SK-N-SH (cell line): Measurements from ENCODE around the gene STK32C. TPM values are rescaled to one million over a fixed set of nuclear protein-coding genes. Genes with fewer than 3 reads are reported as not detected.

Source experiments
- CTCF ChIA-PET: fragments of 300-600, 350-600 bp; formaldehyde crosslinking; extraction: SDS; loops from one replicate; lab custom pipeline; 2021; lab: Yijun Ruan, JAX
- POLR2A ChIA-PET: fragments of 350-600 bp; sonication (Branson Sonifier 250); formaldehyde crosslinking; extraction: SDS; loops from one replicate; lab custom pipeline; 2020; ENCODE audit warnings: antibody characterized with exemption, inconsistent platforms; lab: Yijun Ruan, JAX
- DNase-seq: peaks from one replicate; pipeline ENCODE4 v3.0.0; 2012
- H2AFZ ChIP-seq: fragments of 200-600 bp; sonication (generic); 2 replicates; pipeline ENCODE4 v1.8.1; 2016; ENCODE audit warnings: antibody characterized with exemption, mild to moderate bottlenecking, low read depth
- H3F3A ChIP-seq: fragments of 200-600 bp; sonication (generic); replicated peaks from 2 replicates; pipeline ENCODE3; 2016; ENCODE audit warnings: antibody characterized with exemption, mild to moderate bottlenecking; ENCODE audit not compliant: insufficient read depth
- H3K27ac ChIP-seq, 2 experiments: fragments of 200-500 bp in 1 of 2; fragments of 200-600 bp in 1 of 2; sonication (Bioruptor generic) in 1 of 2; sonication (generic), shearing (Covaris generic) in 1 of 2; 2 replicates each; pipeline versions ENCODE4 v1.5.1 to v1.6.1; 2014 to 2016; ENCODE audit warnings: low read depth in 2 of 2, inconsistent platforms in 1 of 2, low read length in 1 of 2, mild to moderate bottlenecking in 1 of 2, mixed read lengths in 1 of 2
- H3K27me3 ChIP-seq: fragments of 200-600 bp; sonication (generic), shearing (Covaris generic); 2 replicates; pipeline ENCODE4 v1.6.1; 2016; ENCODE audit warnings: mixed run types; ENCODE audit not compliant: insufficient read depth
- H3K36me3 ChIP-seq, 2 experiments: fragments of 200-500 bp in 1 of 2; fragments of 200-600 bp in 1 of 2; sonication (Bioruptor generic) in 1 of 2; sonication (generic) in 1 of 2; replicated peaks in 1 of 2; 2 replicates each; pipeline versions ENCODE3 to v1.5.1; 2014 to 2016; ENCODE audit warnings: low read length in 1 of 2, mild to moderate bottlenecking in 1 of 2; ENCODE audit not compliant: insufficient read depth in 2 of 2, control insufficient read depth in 1 of 2
- H3K4me1 ChIP-seq, 2 experiments: fragments of 200-500 bp in 1 of 2; fragments of 200-600 bp in 1 of 2; sonication (Bioruptor generic) in 1 of 2; sonication (generic), shearing (Covaris generic) in 1 of 2; 2 replicates each; pipeline versions ENCODE4 v1.5.1 to v1.6.1; 2014 to 2016; ENCODE audit warnings: low read depth in 1 of 2, low read length in 1 of 2, mixed run types in 1 of 2; ENCODE audit not compliant: insufficient read depth in 2 of 2, control insufficient read depth in 1 of 2
- H3K4me2 ChIP-seq: fragments of 200-600 bp; sonication (generic), shearing (Covaris generic); 2 replicates; pipeline ENCODE4 v1.6.1; 2017; ENCODE audit warnings: mixed run types
- H3K4me3 ChIP-seq, 2 experiments: fragments of 200-500 bp in 1 of 2; fragments of 200-600 bp in 1 of 2; sonication (Bioruptor generic) in 1 of 2; sonication (generic), shearing (Covaris generic) in 1 of 2; 2 replicates each; pipeline versions ENCODE4 v1.5.1 to v1.8.1; 2014 to 2016; ENCODE audit warnings: low read depth in 2 of 2, inconsistent platforms in 1 of 2, low read length in 1 of 2, mild to moderate bottlenecking in 1 of 2, mixed read lengths in 1 of 2, moderate library complexity in 1 of 2
- H3K79me2 ChIP-seq: fragments of 200-600 bp; sonication (generic); 2 replicates; pipeline ENCODE4 v1.8.1; 2017; ENCODE audit warnings: mild to moderate bottlenecking; ENCODE audit not compliant: insufficient read depth
- H3K9ac ChIP-seq: fragments of 200-600 bp; sonication (generic); 2 replicates; pipeline ENCODE4 v1.6.1; 2017; ENCODE audit warnings: mixed run types
- H3K9me2 ChIP-seq: fragments of 200-600 bp; sonication (generic); 2 replicates; pipeline ENCODE4 v1.6.1; 2017; ENCODE audit warnings: mixed run types
- H3K9me3 ChIP-seq: fragments of 200-600 bp; sonication (generic); 2 replicates; pipeline ENCODE4 v1.6.1; 2017; ENCODE audit warnings: mixed run types, mild to moderate bottlenecking, moderate library complexity
- H4K20me1 ChIP-seq: fragments of 200-600 bp; sonication (generic); 2 replicates; pipeline ENCODE4 v1.6.1; 2017; ENCODE audit warnings: mild to moderate bottlenecking, mixed run types; ENCODE audit not compliant: insufficient read depth
- ELF1 ChIP-seq: IDR thresholded peaks from 2 replicates; pipeline ENCODE4 v1.4.0; 2012
- EP300 ChIP-seq, 2 experiments: IDR thresholded peaks; 2 replicates each; pipeline versions ENCODE4 v1.4.0 to v1.6.1; 2012; ENCODE audit warnings: borderline replicate concordance in 1 of 2, low read depth in 1 of 2, low read length in 1 of 2
- GABPA ChIP-seq: IDR thresholded peaks from 2 replicates; pipeline ENCODE4 v1.4.0; 2012; ENCODE audit warnings: low read depth, mild to moderate bottlenecking
- MXI1 ChIP-seq: IDR thresholded peaks from 2 replicates; pipeline ENCODE4 v1.6.1; 2012; ENCODE audit warnings: mild to moderate bottlenecking, low read depth, low read length, improper control_type of control experiment
- NFIC ChIP-seq: IDR thresholded peaks from 2 replicates; pipeline ENCODE4 v1.4.0; 2012; ENCODE audit warnings: borderline replicate concordance
- POLR2AphosphoS5 ChIP-seq: IDR thresholded peaks from 2 replicates; pipeline ENCODE4 v1.6.1; 2012; ENCODE audit warnings: low read depth, low read length
- RAD21 ChIP-seq: IDR thresholded peaks from 2 replicates; pipeline ENCODE4 v1.6.1; 2012; ENCODE audit warnings: mild to moderate bottlenecking, low read length
- RCOR1 ChIP-seq: fragments of 150-350 bp; IDR thresholded peaks from 2 replicates; pipeline ENCODE4 v1.6.1; 2017; ENCODE audit warnings: antibody characterized with exemption, low read length
- RFX5 ChIP-seq: IDR thresholded peaks from 2 replicates; pipeline ENCODE4 v1.6.1; 2012; ENCODE audit warnings: mild to moderate bottlenecking, improper control_type of control experiment, low read length
- RXRA ChIP-seq: IDR thresholded peaks from 2 replicates; pipeline ENCODE4 v1.4.0; 2012; ENCODE audit warnings: low read depth, mild to moderate bottlenecking, borderline replicate concordance
- SMC3 ChIP-seq: IDR thresholded peaks from 2 replicates; pipeline ENCODE4 v1.6.1; 2012; ENCODE audit warnings: low read depth, low read length, improper control_type of control experiment
- TAF1 ChIP-seq: IDR thresholded peaks from 2 replicates; pipeline ENCODE4 v1.6.1; 2012; ENCODE audit warnings: low read depth, mild to moderate bottlenecking, low read length, moderate library complexity, borderline replicate concordance
- TCF12 ChIP-seq: IDR thresholded peaks from 2 replicates; pipeline ENCODE4 v1.4.0; 2012
- TEAD4 ChIP-seq: IDR thresholded peaks from 2 replicates; pipeline ENCODE4 v1.4.0; 2012; ENCODE audit warnings: mild to moderate bottlenecking, borderline replicate concordance; ENCODE audit not compliant: insufficient read depth
- USF1 ChIP-seq: IDR thresholded peaks from 2 replicates; pipeline ENCODE4 v1.4.0; 2012; ENCODE audit warnings: low read depth, borderline replicate concordance
- WGBS: methylation state at CpG from one replicate; pipeline ENCODE4 v1.1.6; 2017; ENCODE audit warnings: low lambda C conversion rate; 5-methylcytosine and 5-hydroxymethylcytosine counted together
- polyA plus RNA-seq, 3 experiments: library from polyadenylated mRNA; depleted of rRNA; stranded (reverse); fragments of >200 nt; gene quantifications; 2 replicates each; pipeline ENCODE4 v1.2.3, GENCODE V29; 2012
- TF ChIP-seq, protein P1 (sequence below): fragments of 150-350 bp; IDR thresholded peaks from 2 replicates; pipeline ENCODE4 v1.6.1; 2016; ENCODE audit warnings: mild to moderate bottlenecking, low read depth, low read length
- TF ChIP-seq, protein P2 (sequence below): fragments of 200-600 bp; sonication (generic); IDR thresholded peaks from 2 replicates; pipeline ENCODE4 v1.6.1; 2017; ENCODE audit warnings: antibody characterized with exemption, mild to moderate bottlenecking, moderate library complexity
- TF ChIP-seq, protein P3 (sequence below): fragments of 150-350 bp; IDR thresholded peaks from 2 replicates; pipeline ENCODE4 v1.6.1; 2017; ENCODE audit warnings: antibody characterized with exemption, low read length, low read depth, borderline replicate concordance
- TF ChIP-seq, protein P4 (sequence below): IDR thresholded peaks from 2 replicates; pipeline ENCODE4; 2012

The STK32C gene
- polyA plus RNA-seq, 1 of the 3 experiments (the other 2 are of a cell fraction) = 27.8 TPM

- POLR2A ChIA-PET = interaction anchor here (0.7 kb wide), 1 partner anchor 125 kb away, joined by 3 read pairs; no protein-coding TSS in a partner anchor
- no peak overlapping the region for H3K27ac ChIP-seq
- H3K9me3 ChIP-seq = no peaks in the 10 kb centered on the region
- WGBS = 89% methylated on average over 16 of the region's 25 CpGs
- no peak overlapping the region for H3K4me3 ChIP-seq
- H2AFZ ChIP-seq = no peak overlapping the region
- DNase-seq = no peak
- no peaks in the 10 kb centered on the region for H3K27me3 ChIP-seq
- no peaks in the 10 kb centered on the region for H3F3A ChIP-seq
- TF ChIP-seq EP300 (IDR thresholded peaks at IDR 0.05; ENCODE audit: borderline replicate concordance in 1 of 2, low read depth in 1 of 2, low read length in 1 of 2) = no peak
- TF ChIP-seq, protein P1, sequence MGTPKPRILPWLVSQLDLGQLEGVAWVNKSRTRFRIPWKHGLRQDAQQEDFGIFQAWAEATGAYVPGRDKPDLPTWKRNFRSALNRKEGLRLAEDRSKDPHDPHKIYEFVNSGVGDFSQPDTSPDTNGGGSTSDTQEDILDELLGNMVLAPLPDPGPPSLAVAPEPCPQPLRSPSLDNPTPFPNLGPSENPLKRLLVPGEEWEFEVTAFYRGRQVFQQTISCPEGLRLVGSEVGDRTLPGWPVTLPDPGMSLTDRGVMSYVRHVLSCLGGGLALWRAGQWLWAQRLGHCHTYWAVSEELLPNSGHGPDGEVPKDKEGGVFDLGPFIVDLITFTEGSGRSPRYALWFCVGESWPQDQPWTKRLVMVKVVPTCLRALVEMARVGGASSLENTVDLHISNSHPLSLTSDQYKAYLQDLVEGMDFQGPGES = no peak
- H4K20me1 ChIP-seq = no peaks in the 10 kb centered on the region
- peaks cover 0 to 17% of the 10 kb centered on the region in 2 experiments; a peak in 1 of 4 replicates for H3K4me1 ChIP-seq
- H3K36me3 ChIP-seq = no peaks in the 10 kb centered on the region
- H3K9ac ChIP-seq = no peak overlapping the region
- no peaks in the 10 kb centered on the region for H3K9me2 ChIP-seq
- no peaks in the 10 kb centered on the region for H3K79me2 ChIP-seq
- CTCF ChIA-PET = interaction anchor here (1.0 to 4.3 kb wide), 6 partner anchors 8 to 129 kb away, joined by 3 to 41 read pairs (median 8); no protein-coding TSS in a partner anchor
- no peak overlapping the region for H3K4me2 ChIP-seq
These were observed 82.5 kb downstream of the STK32C start for GRCh38 chr10:132225073-132225848.

DNA sequence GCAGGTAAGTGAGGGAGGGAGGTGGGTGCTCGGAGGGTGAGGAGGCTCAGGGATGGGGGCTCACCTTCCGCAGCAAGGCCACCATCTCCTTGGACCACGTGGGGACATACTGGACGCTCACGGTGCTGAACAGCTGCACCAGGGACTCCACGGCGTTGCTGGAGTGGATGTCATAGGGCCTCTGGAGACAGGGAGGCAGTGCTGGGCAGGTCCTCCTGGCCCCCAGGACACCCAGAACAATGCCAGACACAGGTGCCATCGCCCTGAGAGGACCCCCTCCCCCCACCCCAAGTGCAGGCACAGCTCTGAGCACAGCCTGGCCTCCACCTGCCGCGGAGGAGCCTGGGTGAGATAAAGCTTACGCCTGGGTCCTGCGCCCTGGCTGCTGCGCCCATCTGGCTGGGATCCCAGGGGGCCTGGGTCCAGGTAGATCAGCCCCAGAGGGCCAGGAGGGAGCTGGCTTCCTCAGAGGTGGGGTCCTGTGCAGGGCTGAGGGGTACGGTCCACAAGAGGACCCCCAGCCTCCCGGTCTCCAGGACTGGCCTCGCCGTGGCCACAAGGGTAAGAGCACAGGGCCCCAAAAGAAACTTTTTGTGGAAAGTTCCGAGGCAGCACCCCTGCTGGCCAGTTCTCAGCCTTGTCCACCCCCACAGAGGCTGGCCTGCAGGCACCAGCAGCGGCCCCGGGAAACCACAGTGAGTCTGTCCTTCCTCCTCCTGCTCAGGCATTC is 83.2 kb downstream of the STK32C start:
- Histone ChIP-seq H3K9me3 (no peaks in the 10 kb centered on the region), H3F3A (no peaks in the 10 kb centered on the region), H3K4me2 (no peak overlapping the region), H3K4me1 (peaks cover 0 to 10% of the 10 kb centered on the region in 2 experiments; a peak in 1 of 4 replicates), H3K36me3 (no peaks in the 10 kb centered on the region), H3K27me3 (no peaks in the 10 kb centered on the region), H3K27ac (no peak overlapping the region), H3K9me2 (no peaks in the 10 kb centered on the region), H3K4me3 (no peak overlapping the region), H3K9ac (no peak overlapping the region), H2AFZ (no peak overlapping the region), H3K79me2 (no peaks in the 10 kb centered on the region), H4K20me1 (no peaks in the 10 kb centered on the region)
- 85% methylated on average over 13 of the region's 20 CpGs for WGBS
- TF ChIP-seq, protein P2, sequence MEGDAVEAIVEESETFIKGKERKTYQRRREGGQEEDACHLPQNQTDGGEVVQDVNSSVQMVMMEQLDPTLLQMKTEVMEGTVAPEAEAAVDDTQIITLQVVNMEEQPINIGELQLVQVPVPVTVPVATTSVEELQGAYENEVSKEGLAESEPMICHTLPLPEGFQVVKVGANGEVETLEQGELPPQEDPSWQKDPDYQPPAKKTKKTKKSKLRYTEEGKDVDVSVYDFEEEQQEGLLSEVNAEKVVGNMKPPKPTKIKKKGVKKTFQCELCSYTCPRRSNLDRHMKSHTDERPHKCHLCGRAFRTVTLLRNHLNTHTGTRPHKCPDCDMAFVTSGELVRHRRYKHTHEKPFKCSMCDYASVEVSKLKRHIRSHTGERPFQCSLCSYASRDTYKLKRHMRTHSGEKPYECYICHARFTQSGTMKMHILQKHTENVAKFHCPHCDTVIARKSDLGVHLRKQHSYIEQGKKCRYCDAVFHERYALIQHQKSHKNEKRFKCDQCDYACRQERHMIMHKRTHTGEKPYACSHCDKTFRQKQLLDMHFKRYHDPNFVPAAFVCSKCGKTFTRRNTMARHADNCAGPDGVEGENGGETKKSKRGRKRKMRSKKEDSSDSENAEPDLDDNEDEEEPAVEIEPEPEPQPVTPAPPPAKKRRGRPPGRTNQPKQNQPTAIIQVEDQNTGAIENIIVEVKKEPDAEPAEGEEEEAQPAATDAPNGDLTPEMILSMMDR = no peak
- no peak for TF ChIP-seq RFX5
- TF ChIP-seq, protein P3, sequence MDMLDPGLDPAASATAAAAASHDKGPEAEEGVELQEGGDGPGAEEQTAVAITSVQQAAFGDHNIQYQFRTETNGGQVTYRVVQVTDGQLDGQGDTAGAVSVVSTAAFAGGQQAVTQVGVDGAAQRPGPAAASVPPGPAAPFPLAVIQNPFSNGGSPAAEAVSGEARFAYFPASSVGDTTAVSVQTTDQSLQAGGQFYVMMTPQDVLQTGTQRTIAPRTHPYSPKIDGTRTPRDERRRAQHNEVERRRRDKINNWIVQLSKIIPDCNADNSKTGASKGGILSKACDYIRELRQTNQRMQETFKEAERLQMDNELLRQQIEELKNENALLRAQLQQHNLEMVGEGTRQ = no peak
- no peak for TF ChIP-seq RXRA
- no peak for TF ChIP-seq USF1
- TF ChIP-seq GABPA = no peak
- no peak for TF ChIP-seq TAF1
- no peak for TF ChIP-seq MXI1
- TF ChIP-seq POLR2AphosphoS5 = no peak
- TF ChIP-seq RAD21 = no peak
- TF ChIP-seq SMC3 = no peak
- no peak for TF ChIP-seq RCOR1
- no peak for TF ChIP-seq TEAD4
- TF ChIP-seq, protein P4, sequence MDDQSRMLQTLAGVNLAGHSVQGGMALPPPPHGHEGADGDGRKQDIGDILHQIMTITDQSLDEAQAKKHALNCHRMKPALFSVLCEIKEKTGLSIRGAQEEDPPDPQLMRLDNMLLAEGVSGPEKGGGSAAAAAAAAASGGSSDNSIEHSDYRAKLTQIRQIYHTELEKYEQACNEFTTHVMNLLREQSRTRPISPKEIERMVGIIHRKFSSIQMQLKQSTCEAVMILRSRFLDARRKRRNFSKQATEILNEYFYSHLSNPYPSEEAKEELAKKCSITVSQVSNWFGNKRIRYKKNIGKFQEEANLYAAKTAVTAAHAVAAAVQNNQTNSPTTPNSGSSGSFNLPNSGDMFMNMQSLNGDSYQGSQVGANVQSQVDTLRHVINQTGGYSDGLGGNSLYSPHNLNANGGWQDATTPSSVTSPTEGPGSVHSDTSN = no peak
- no peak for TF ChIP-seq TCF12
- TF ChIP-seq ELF1 = no peak
- no peak for TF ChIP-seq NFIC
- TF ChIP-seq EP300 (IDR thresholded peaks at IDR 0.05; ENCODE audit: borderline replicate concordance in 1 of 2, low read depth in 1 of 2, low read length in 1 of 2) = no peak
- DNase-seq = no peak
- ChIA-PET POLR2A (interaction anchor here (0.7 kb wide), 1 partner anchor 126 kb away, joined by 3 read pairs; no protein-coding TSS in a partner anchor), CTCF (interaction anchor here (0.6 to 4.3 kb wide), 17 partner anchors 9 to 137 kb away, joined by 3 to 41 read pairs (median 6); no protein-coding TSS in a partner anchor)
